Uterus (tissue), 2 donors: Measurements from ENCODE around the gene LFNG.

Experiments used
- CTCF ChIP-seq, 4 experiments: fragments of 200-600 bp in 2 of 4; fragments of 450-650 bp in 2 of 4; sonication (generic) in 2 of 4; IDR thresholded peaks; one replicate each; pipeline ENCODE4 v1.5.1; 2016 to 2019; ENCODE audit warnings: antibody characterized with exemption in 4 of 4, mild to moderate bottlenecking in 2 of 4, moderate library complexity in 1 of 4
- POLR2A ChIP-seq, 2 donors: fragments of 450-650 bp; IDR thresholded peaks; one replicate each; pipeline ENCODE4 v1.6.1; 2016; ENCODE audit warnings: antibody characterized with exemption in 2 of 2, mild to moderate bottlenecking in 1 of 2, moderate library complexity in 1 of 2

- TF ChIP-seq CTCF (IDR thresholded peaks at IDR 0.05) (no peak), POLR2A (IDR thresholded peaks at IDR 0.05) (no peak)
Measured at GRCh38 chr7:2497065-2497464, 22.5 kb upstream of the LFNG start.
